T-helper 17 cell (primary cell): Measurements from ENCODE around the gene PLET1. TPM values are rescaled to one million over a fixed set of nuclear protein-coding genes. Genes with fewer than 3 reads are reported as not detected.

ENCODE experiments used
- ATAC-seq: fragments of 150-1000 bp; cut with Tn5 transposase; 2 replicates; pipeline ENCODE4 v1.10.0; 2021; ENCODE audit warnings: mild to moderate bottlenecking, moderate library complexity
- DNase-seq, 3 donors: peaks; one replicate each; pipeline versions ENCODE4 v3.0.0 to v3.0.0-alpha.2; 2020 to 2021
- H3K9me3 ChIP-seq: one replicate; pipeline ENCODE4 v1.7.0; 2013; ENCODE audit warnings: low read length, mild to moderate bottlenecking; ENCODE audit not compliant: control insufficient read depth, poor library complexity, severe bottlenecking
- H3K27ac Mint-ChIP-seq: one replicate; pipeline ENCODE4 v1.8.0; 2022; ENCODE audit warnings: mild to moderate bottlenecking, moderate library complexity, mixed read lengths
- H3K27me3 Mint-ChIP-seq: one replicate; pipeline ENCODE4 v1.8.0; 2022; ENCODE audit warnings: mixed read lengths
- H3K36me3 Mint-ChIP-seq: one replicate; pipeline ENCODE4 v1.8.0; 2022; ENCODE audit warnings: low read depth, mixed read lengths
- H3K4me1 Mint-ChIP-seq: one replicate; pipeline ENCODE4 v1.8.0; 2022; ENCODE audit warnings: mild to moderate bottlenecking, mixed read lengths
- H3K4me3 Mint-ChIP-seq: one replicate; pipeline ENCODE4 v1.8.0; 2022; ENCODE audit warnings: mild to moderate bottlenecking, moderate library complexity, mixed read lengths
- total RNA-seq, 4 donors: library from RNA in 2 of 4; stranded (reverse) in 2 of 4; gene quantifications; one replicate each; pipeline ENCODE4 v1.2.3 and lab custom pipeline; 2022 to 2026

The PLET1 gene
- total RNA-seq (not detected), total RNA-seq (lab: John Stamatoyannopoulos, UW) (0 reads per million in 2 donors)

- Mint-ChIP-seq H3K27me3 (no peaks in the 10 kb centered on the region), H3K36me3 (peaks cover 2% of the 10 kb centered on the region), H3K4me1 (peaks cover 2% of the 10 kb centered on the region), H3K27ac (no peak within 1 kb of the TSS), H3K4me3 (peak within 1 kb of the TSS; percentile 22)
- DNase-seq (no peak), ATAC-seq (no peak)
- H3K9me3 ChIP-seq: no peaks in the 10 kb centered on the region
Observed at GRCh38 chr11:112260490-112260889, at the start of gene PLET1. Gene PLET1, minus strand, starts transcription at chr11:112260860. Its CDS starts 271 bp downstream, at chr11:112260589.

GRCh38 chr11:112310419-112310818 is 49.8 kb upstream of the PLET1 start:
- Mint-ChIP-seq H3K27me3 (no peaks in the 10 kb centered on the region), H3K27ac (no peak overlapping the region), H3K4me3 (no peak overlapping the region), H3K36me3 (peaks cover 4% of the 10 kb centered on the region), H3K4me1 (peaks cover 6% of the 10 kb centered on the region)
- DNase-seq (no peak), ATAC-seq (no peak)
- H3K9me3 ChIP-seq: no peaks in the 10 kb centered on the region

GRCh38 chr11:112308651-112309050 is 48.0 kb upstream of the PLET1 start:
- Mint-ChIP-seq H3K4me3 (no peak overlapping the region), H3K36me3 (peaks cover 9% of the 10 kb centered on the region), H3K27me3 (no peaks in the 10 kb centered on the region), H3K4me1 (peaks cover 10% of the 10 kb centered on the region), H3K27ac (no peak overlapping the region)
- ATAC-seq (no peak), DNase-seq (no peak)
- H3K9me3 ChIP-seq: no peaks in the 10 kb centered on the region

DNA sequence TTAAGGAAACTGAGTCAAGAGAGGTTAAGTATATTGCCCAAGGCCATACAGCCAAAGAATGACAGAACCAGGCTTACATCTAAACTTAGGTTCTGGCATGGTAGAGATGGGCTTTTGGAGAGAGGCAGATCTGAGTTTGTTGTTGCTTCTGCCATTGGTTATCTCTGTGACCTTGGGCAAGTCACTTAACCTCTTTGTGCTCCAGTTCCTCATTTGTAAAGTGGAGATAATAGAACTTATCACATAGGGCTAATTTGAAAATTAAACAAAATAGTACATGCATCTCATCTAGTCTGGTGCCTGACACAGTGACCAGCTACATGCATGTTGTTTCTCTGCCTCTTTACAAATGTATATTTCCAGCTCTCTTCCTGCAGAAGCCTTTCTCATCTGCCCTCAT is 47.0 kb upstream of the PLET1 start:
- no peaks in the 10 kb centered on the region for H3K27me3 Mint-ChIP-seq
- ATAC-seq (no peak), DNase-seq (no peak)
- H3K27ac Mint-ChIP-seq: no peak overlapping the region
- H3K36me3 Mint-ChIP-seq: peaks cover 8% of the 10 kb centered on the region
- H3K9me3 ChIP-seq: no peaks in the 10 kb centered on the region
- peaks cover 12% of the 10 kb centered on the region for H3K4me1 Mint-ChIP-seq
- no peak overlapping the region for H3K4me3 Mint-ChIP-seq

- no peak for ATAC-seq
- DNase-seq: no peak
- Mint-ChIP-seq H3K4me1 (peaks cover 13% of the 10 kb centered on the region), H3K36me3 (peaks cover 8% of the 10 kb centered on the region), H3K4me3 (no peak overlapping the region), H3K27ac (no peak overlapping the region), H3K27me3 (no peaks in the 10 kb centered on the region)
- H3K9me3 ChIP-seq: no peaks in the 10 kb centered on the region
Observed at GRCh38 chr11:112306230-112306629, 45.6 kb upstream of the PLET1 start.

GRCh38 chr11:112304914-112305313 is 44.3 kb upstream of the PLET1 start:
- H3K36me3 Mint-ChIP-seq: peaks cover 8% of the 10 kb centered on the region
- no peak overlapping the region for H3K27ac Mint-ChIP-seq
- no peaks in the 10 kb centered on the region for H3K27me3 Mint-ChIP-seq
- no peaks in the 10 kb centered on the region for H3K9me3 ChIP-seq
- H3K4me1 Mint-ChIP-seq: peaks cover 14% of the 10 kb centered on the region
- ATAC-seq (no peak), DNase-seq (no peak)
- no peak overlapping the region for H3K4me3 Mint-ChIP-seq

DNA sequence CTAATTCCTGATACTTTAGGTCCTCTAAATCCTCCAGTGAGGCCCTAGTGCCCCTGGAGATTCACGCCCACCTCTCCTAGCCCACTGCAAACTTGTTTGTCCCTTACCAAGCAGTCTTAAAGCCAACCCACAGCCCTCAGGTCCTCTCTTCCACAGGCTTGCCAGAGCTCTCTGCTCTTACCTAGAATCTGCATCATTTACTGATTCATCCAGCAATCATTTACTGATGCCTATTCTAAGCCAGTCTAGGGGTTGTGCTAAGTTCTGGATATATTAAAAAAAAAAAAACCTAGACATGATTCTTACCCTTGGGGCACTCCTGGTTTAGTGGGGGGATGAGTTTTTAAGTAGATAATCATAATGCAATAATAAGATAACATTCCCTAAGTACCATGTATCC is 43.0 kb upstream of the PLET1 start:
- Mint-ChIP-seq H3K4me3 (no peak overlapping the region), H3K36me3 (peaks cover 5% of the 10 kb centered on the region), H3K27me3 (no peaks in the 10 kb centered on the region), H3K4me1 (peaks cover 16% of the 10 kb centered on the region), H3K27ac (no peak overlapping the region)
- DNase-seq: no peak
- H3K9me3 ChIP-seq: no peaks in the 10 kb centered on the region
- no peak for ATAC-seq

- Mint-ChIP-seq H3K4me3 (no peak overlapping the region), H3K27me3 (no peaks in the 10 kb centered on the region), H3K4me1 (peaks cover 25% of the 10 kb centered on the region), H3K27ac (no peak overlapping the region), H3K36me3 (peaks cover 5% of the 10 kb centered on the region)
- no peaks in the 10 kb centered on the region for H3K9me3 ChIP-seq
- DNase-seq (no peak), ATAC-seq (no peak)
Observed at GRCh38 chr11:112302226-112302868, 41.7 kb upstream of the PLET1 start.

DNA sequence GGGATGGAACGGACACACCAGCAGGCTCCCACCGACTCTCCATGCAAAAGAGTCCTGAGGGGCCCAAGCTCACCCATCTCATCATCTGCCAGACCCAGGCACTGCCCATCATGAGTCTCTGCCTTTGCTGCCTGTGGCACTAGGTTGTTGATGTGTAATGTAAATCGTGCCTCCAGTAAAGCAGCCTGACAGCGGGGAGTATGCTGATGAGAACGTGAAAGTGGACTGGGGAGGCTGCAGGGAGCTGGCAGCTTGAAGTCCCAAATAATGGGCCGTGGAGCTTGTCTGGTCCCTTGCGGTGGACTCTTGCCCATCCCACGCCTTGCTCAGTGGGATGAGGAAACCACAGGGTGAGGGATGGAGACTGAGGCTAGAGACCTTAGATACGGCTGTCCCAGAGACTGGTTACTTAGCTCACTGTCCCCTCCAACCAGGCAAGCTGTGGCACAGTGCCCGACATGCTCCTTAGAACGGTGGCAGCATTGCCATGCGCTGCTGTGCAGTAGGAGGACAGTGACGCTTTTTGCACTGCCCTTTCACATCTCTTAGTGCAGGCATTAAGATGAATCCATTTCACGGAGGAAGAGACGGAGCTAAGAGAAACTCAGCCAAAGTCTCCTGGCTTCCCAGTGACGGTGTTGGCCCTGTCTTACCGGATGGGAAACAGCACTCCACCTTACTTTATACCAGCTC is 39.6 kb upstream of the PLET1 start:
- H3K27me3 Mint-ChIP-seq: no peaks in the 10 kb centered on the region
- peaks cover 34% of the 10 kb centered on the region for H3K4me1 Mint-ChIP-seq
- H3K4me3 Mint-ChIP-seq: no peak overlapping the region
- peaks cover 5% of the 10 kb centered on the region for H3K36me3 Mint-ChIP-seq
- H3K9me3 ChIP-seq: no peaks in the 10 kb centered on the region
- DNase-seq (no peak), ATAC-seq (no peak)
- H3K27ac Mint-ChIP-seq: peak overlapping the region; percentile 67

GRCh38 chr11:112298535-112298934 is 37.9 kb upstream of the PLET1 start:
- H3K4me3 Mint-ChIP-seq: peak overlapping the region; percentile 15
- H3K27ac Mint-ChIP-seq: no peak overlapping the region
- H3K36me3 Mint-ChIP-seq: no peaks in the 10 kb centered on the region
- DNase-seq (no peak), ATAC-seq (no peak)
- peaks cover 30% of the 10 kb centered on the region for H3K4me1 Mint-ChIP-seq
- H3K9me3 ChIP-seq: no peaks in the 10 kb centered on the region
- no peaks in the 10 kb centered on the region for H3K27me3 Mint-ChIP-seq

DNA sequence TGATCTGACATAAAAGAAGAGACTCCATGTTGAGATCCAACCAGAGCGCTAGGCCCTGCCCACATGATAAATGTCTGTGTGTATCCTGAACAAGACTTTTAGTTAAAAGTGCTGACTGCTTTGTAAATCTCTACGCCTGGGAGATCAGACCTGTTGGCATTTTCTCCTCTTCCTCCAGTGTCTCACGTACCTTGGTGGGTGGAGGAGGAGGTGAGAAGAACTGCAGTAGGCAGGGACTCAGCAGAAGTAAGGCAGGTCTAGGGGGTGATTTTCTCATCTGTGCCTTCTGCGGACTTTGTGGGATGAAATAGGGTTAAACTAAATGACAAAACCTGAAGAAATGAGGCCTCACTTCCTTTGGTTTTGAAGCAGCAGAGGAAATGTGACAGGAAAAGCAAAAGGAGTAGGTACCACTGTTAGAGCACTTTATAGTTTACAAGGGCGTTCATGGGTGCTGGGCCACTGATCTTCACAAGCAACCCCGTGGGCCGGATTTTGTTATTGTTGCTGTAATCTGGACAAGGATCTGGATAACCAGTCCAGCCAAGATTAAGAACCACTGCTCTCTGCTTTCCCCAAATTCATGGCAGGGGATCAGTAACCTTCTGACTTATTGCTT is 36.7 kb upstream of the PLET1 start:
- Mint-ChIP-seq H3K4me1 (peaks cover 29% of the 10 kb centered on the region), H3K27me3 (no peaks in the 10 kb centered on the region), H3K36me3 (no peaks in the 10 kb centered on the region), H3K4me3 (peak overlapping the region; percentile 83), H3K27ac (peak overlapping the region; percentile 91)
- H3K9me3 ChIP-seq: peaks cover 2% of the 10 kb centered on the region
- ATAC-seq (peak; percentile 82), DNase-seq (no peak)

DNA sequence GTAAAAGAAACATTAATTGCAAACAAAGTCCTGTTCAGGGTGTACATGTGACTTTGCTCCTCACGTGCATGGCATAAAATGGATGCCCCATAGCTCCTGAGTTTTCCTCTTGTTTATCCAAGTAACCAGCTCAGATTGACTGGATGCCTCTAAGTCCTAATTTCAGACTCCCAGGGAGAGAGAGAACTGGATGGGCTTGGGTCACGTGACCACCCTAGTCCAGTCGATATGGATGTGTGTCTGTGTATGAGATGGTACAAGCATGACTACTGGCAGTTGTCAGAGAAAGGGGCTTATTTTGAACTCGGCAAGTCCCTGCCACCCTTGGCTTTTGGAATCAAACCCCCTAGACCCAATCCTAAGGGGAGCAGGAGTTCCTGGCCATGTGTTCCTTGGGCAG is 35.4 kb upstream of the PLET1 start:
- H3K4me3 Mint-ChIP-seq: no peak overlapping the region
- no peak for DNase-seq
- H3K36me3 Mint-ChIP-seq: peaks cover 3% of the 10 kb centered on the region
- H3K27me3 Mint-ChIP-seq: no peaks in the 10 kb centered on the region
- ATAC-seq: no peak
- H3K4me1 Mint-ChIP-seq: peaks cover 33% of the 10 kb centered on the region
- peaks cover 2% of the 10 kb centered on the region for H3K9me3 ChIP-seq
- peak overlapping the region; percentile 91 for H3K27ac Mint-ChIP-seq

- Mint-ChIP-seq H3K4me1 (peaks cover 35% of the 10 kb centered on the region), H3K27me3 (no peaks in the 10 kb centered on the region), H3K27ac (peak overlapping the region; percentile 41), H3K4me3 (no peak overlapping the region), H3K36me3 (peaks cover 3% of the 10 kb centered on the region)
- ATAC-seq (no peak), DNase-seq (no peak)
- H3K9me3 ChIP-seq: peaks cover 2% of the 10 kb centered on the region
Observed at GRCh38 chr11:112294688-112295340, 34.2 kb upstream of the PLET1 start.
